ENCODE results near the gene DLG2.

- TF ChIP-seq CTCF (IDR thresholded peaks at IDR 0.05) (no peak), POLR2A (IDR thresholded peaks at IDR 0.05) (no peak)
These were observed 1718.8 kb downstream of the DLG2 start for GRCh38 chr11:83908298-83908856.
